ENCODE measurements around the gene C16orf95.

GRCh38 chr16:87363771-87364455 lies 46.7 kb upstream of the C16orf95 start:
- no peak for TF ChIP-seq CTCF (IDR thresholded peaks at IDR 0.05; ENCODE audit: poor library complexity, severe bottlenecking)
- no peak for TF ChIP-seq TAF1 (IDR thresholded peaks at IDR 0.05; ENCODE audit: low read depth)
- TF ChIP-seq EP300 (conservative IDR thresholded peaks at IDR 0.05; ENCODE audit: poor library complexity, severe bottlenecking) = no peak
- TF ChIP-seq SMC3 (conservative IDR thresholded peaks at IDR 0.05; ENCODE audit: poor library complexity) = no peak
- TF ChIP-seq REST (IDR thresholded peaks at IDR 0.05; ENCODE audit: borderline replicate concordance) = no peak
- TF ChIP-seq EZH2 (IDR thresholded peaks at IDR 0.05; ENCODE audit: borderline replicate concordance, insufficient read depth, low read length, poor library complexity, severe bottlenecking) = no peak

All from neural cell (in vitro differentiated cells).